Omental fat pad (tissue), 4 donors: ENCODE measurements around the gene CCM2. TPM values are rescaled to one million over a fixed set of nuclear protein-coding genes. Genes with fewer than 3 reads are reported as not detected.
"Not testable (repeated sequence)": the region's sequence is repeated elsewhere in the genome, so short reads cannot be mapped to it uniquely, and the experiment has no call there.

ENCODE experiments used
- ATAC-seq: fragments of 150-250 bp; one replicate; pipeline ENCODE4 v1.9.1; 2016; ENCODE audit warnings: mild to moderate bottlenecking, moderate library complexity; ENCODE audit not compliant: low FRiP score
- DNase-seq: peaks from one replicate; pipeline ENCODE4 v3.0.0-alpha.2; 2019; ENCODE audit warnings: low spot score
- CTCF ChIP-seq, 3 donors: fragments of 450-650 bp; IDR thresholded peaks; one replicate each; pipeline ENCODE4 v1.5.1; 2016 to 2017; ENCODE audit warnings: antibody characterized with exemption in 3 of 3, mild to moderate bottlenecking in 3 of 3, moderate library complexity in 2 of 3
- total RNA-seq, 4 donors: library from RNA; depleted of rRNA; stranded (reverse); fragments of >200 nt; gene quantifications; one replicate each; pipeline ENCODE4 v1.1.0, GENCODE V29; 2016

Gene CCM2
- total RNA-seq, 4 donors from 2014 or later, result 40.5 to 61.7 (median 57.6) TPM

- DNase-seq (peak; percentile 82), ATAC-seq (peak; percentile 98)
- no peak for TF ChIP-seq CTCF (IDR thresholded peaks at IDR 0.05)
Measured at GRCh38 chr7:45111298-45112223, 111.6 kb downstream of the CCM2 start, which contains the start of gene TBRG4. TSS of gene TBRG4 (minus strand) at chr7:45111697. CDS start at chr7:45109237, 2,460 bp downstream.

DNA sequence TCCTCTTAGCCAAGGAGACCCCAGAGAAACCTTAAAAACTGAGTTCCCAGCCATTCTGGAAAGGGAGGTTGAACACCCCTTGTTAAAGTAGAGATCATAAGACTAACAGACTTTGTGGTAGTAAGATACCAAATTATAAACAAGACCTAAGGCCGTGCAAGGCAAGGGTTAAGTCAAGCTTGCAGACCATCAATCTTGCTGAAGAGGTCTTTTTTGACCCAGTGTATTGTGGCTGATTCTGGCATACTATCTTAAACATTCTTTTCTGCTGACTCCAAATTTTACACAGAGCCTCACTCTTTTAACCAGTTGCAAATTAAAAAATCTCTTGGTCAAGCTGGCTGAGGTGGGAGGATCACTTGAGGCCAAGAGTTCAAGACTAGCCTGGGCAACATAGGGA, 112.6 kb downstream of the CCM2 start:
- DNase-seq (no peak), ATAC-seq (no peak)
- TF ChIP-seq CTCF (IDR thresholded peaks at IDR 0.05), result no peak

- DNase-seq, ATAC-seq: not testable (repeated sequence)
Measured at GRCh38 chr7:45114257-45114656, 114.3 kb downstream of the CCM2 start.

DNA sequence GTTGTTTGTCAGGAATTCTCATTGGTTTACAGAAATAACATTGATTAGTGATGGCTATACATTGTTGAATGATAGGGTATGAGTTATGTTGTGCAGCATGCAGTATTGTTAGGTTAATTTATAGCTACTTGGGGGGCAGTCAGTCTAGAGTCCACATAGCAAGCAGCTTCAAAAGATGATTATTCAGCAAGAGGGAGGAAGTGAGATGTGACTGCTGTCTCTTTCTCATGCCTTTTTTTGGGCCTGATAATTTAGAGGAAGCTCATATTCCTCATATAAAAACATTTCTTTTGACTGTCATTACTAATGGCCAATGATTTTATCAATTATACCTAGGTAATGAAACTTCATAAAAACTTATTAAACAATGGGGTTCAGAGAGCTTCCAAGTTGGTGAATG, 114.9 kb downstream of the CCM2 start:
- no peak for ATAC-seq

DNA sequence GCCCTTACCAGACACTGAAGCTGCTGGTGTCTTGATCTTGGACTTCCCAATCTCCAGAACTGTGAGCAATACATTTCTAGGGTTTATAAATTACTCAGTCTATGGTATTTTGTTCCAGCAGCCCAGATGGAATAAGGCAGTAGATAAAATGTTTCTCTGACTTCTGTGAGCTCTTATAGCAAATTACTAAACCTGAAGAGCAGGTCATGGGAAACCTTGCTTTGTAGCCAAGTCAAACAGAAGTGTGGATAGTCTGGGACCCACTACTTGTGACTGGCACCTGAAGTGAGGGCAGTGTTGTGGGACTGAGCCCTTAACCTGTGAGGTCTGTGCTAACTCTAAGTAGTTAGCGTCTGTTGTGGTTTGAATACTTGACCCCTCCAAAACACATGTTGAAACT, 116.0 kb downstream of the CCM2 start:
- DNase-seq (no peak), ATAC-seq (no peak)
- TF ChIP-seq CTCF (IDR thresholded peaks at IDR 0.05), result no peak

More for the DNA sequence above, 114.9 kb downstream of the CCM2 start:
- no peak for DNase-seq
- TF ChIP-seq CTCF (IDR thresholded peaks at IDR 0.05), result no peak

DNA sequence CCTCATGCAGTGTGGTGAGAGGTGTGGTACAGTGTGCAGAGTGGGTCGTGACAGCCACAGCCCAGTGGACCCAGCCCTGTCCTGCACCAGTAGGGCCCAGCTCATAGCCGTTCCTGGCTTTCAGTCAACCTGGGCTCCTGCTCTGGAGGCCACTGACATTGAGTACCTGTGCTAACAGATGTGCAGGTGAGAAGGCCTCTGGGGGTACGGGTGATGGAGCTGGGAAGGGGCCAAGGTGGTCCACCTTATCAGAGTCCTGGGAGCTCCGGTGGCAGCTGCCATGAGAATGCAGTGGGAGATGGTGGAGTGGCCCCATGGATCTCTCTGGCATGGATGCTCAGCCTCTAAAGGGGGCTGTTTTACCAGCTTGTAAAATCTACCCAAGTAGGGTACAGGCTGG, 117.6 kb downstream of the CCM2 start:
- no peak for DNase-seq
- peak; percentile 36 for ATAC-seq
- no peak for TF ChIP-seq CTCF (IDR thresholded peaks at IDR 0.05)

GRCh38 chr7:45118292-45118691, 118.3 kb downstream of the CCM2 start:
- ATAC-seq, result no peak
- DNase-seq, result no peak
- TF ChIP-seq CTCF (IDR thresholded peaks at IDR 0.05), result no peak
